Gastrocnemius medialis (tissue), 4 donors: ENCODE data around the gene NKX6-1. TPM values are rescaled to one million over a fixed set of nuclear protein-coding genes. Genes with fewer than 3 reads are reported as not detected.

ENCODE experiments used
- ATAC-seq, 2 donors: fragments of 150-250 bp; one replicate each; pipeline ENCODE4 v1.9.1; 2016
- DNase-seq, 2 donors: peaks; one replicate each; pipeline ENCODE4 v3.0.0-alpha.2; 2019
- H3K27ac ChIP-seq, 4 donors: fragments of 200-600 bp; sonication (generic); 1 replicate in 1 of 4; 2 replicates in 3 of 4; pipeline ENCODE4 v1.5.1; 2016 to 2018; ENCODE audit warnings: mild to moderate bottlenecking in 2 of 4, moderate library complexity in 1 of 4
- H3K27me3 ChIP-seq, 3 donors: fragments of 200-600 bp; sonication (generic) in 2 of 3; 1 replicate in 1 of 3; 2 replicates in 2 of 3; pipeline versions ENCODE4 v1.5.1 to v1.6.0; 2016 to 2019; ENCODE audit warnings: mild to moderate bottlenecking in 1 of 3, moderate library complexity in 1 of 3
- H3K36me3 ChIP-seq, 2 donors: fragments of 200-600 bp; sonication (generic) in 1 of 2; one replicate each; pipeline ENCODE4 v1.5.1; 2017 to 2018
- H3K4me1 ChIP-seq, 2 donors: fragments of 200-600 bp; sonication (generic) in 1 of 2; one replicate each; pipeline ENCODE4 v1.5.1; 2016 to 2017; ENCODE audit warnings: mild to moderate bottlenecking in 2 of 2
- H3K4me3 ChIP-seq, 4 donors: fragments of 200-600 bp; sonication (generic) in 3 of 4; 1 replicate in 1 of 4; 2 replicates in 3 of 4; pipeline ENCODE4 v1.5.1; 2016 to 2019; ENCODE audit warnings: mild to moderate bottlenecking in 2 of 4
- H3K9me3 ChIP-seq, 3 donors: fragments of 200-600 bp; sonication (generic) in 2 of 3; 1 replicate in 1 of 3; 2 replicates in 2 of 3; pipeline ENCODE4 v1.5.1; 2016 to 2019
- POLR2A ChIP-seq, 2 donors: fragments of 450-650 bp; IDR thresholded peaks; one replicate each; pipeline ENCODE4 v1.6.1; 2017; ENCODE audit warnings: antibody characterized with exemption in 2 of 2, mild to moderate bottlenecking in 2 of 2, moderate library complexity in 2 of 2
- in situ Hi-C, 4 donors: fragments of 200-750 bp; cut with MboI; loops; one replicate each; pipeline versions ENCODE4 v1.15.0 to v1.8.0; 2017; ENCODE audit warnings: low sequenced_read_pairs in 4 of 4
- intact Hi-C: fragments of 100-400 bp; cut with DNase I; formaldehyde crosslinking; loops from one replicate; pipeline ENCODE4 v1.15.1; 2023; ENCODE audit warnings: low total_unique reads
- total RNA-seq, 4 donors: library from RNA; depleted of rRNA; stranded (reverse); fragments of >200 nt; gene quantifications; one replicate each; pipeline versions ENCODE4 v1.1.0 to v1.2.3, GENCODE V29; 2016
- TF ChIP-seq, protein P1 (sequence below), 5 experiments: fragments of 450-650 bp in 3 of 5; fragments of 200-600 bp in 2 of 5; sonication (generic) in 2 of 5; IDR thresholded peaks in 4 of 5; conservative IDR thresholded peaks in 1 of 5; 1 replicate in 4 of 5; 2 replicates in 1 of 5; pipeline ENCODE4 v1.5.1; 2016 to 2019; ENCODE audit warnings: antibody characterized with exemption in 5 of 5, mild to moderate bottlenecking in 3 of 5, moderate library complexity in 3 of 5

Gene NKX6-1
- total RNA-seq, 4 donors from 2014 or later: not detected

DNA sequence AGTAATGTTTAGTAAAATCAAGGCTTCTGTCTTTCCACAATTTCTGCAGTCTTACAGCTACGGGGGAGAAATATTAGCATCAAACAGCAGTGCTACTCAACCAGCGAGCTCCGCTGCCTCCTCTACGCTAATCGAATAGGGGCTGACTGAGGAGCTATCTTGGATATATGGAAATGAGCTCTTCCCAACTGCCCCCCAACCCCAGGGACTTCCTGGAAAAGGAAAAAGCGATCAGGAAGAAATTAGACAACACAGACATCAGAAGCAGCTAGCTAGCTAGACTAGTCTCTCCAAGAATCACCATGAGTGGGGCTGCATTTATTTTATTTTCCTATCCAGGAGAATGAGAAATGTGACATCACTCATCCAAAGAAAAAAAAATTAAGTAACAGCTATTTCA, 7.6 kb downstream of the NKX6-1 start:
- ATAC-seq (no peak), DNase-seq (no peak)
- H3K4me3 ChIP-seq: no peak overlapping the region
- peaks cover 86 to 94% (median 93%) of the 10 kb centered on the region in 3 donors for H3K27me3 ChIP-seq
- no peaks in the 10 kb centered on the region for H3K9me3 ChIP-seq
- TF ChIP-seq, protein P1, sequence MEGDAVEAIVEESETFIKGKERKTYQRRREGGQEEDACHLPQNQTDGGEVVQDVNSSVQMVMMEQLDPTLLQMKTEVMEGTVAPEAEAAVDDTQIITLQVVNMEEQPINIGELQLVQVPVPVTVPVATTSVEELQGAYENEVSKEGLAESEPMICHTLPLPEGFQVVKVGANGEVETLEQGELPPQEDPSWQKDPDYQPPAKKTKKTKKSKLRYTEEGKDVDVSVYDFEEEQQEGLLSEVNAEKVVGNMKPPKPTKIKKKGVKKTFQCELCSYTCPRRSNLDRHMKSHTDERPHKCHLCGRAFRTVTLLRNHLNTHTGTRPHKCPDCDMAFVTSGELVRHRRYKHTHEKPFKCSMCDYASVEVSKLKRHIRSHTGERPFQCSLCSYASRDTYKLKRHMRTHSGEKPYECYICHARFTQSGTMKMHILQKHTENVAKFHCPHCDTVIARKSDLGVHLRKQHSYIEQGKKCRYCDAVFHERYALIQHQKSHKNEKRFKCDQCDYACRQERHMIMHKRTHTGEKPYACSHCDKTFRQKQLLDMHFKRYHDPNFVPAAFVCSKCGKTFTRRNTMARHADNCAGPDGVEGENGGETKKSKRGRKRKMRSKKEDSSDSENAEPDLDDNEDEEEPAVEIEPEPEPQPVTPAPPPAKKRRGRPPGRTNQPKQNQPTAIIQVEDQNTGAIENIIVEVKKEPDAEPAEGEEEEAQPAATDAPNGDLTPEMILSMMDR (IDR thresholded peaks at IDR 0.05 in 4 of 5, conservative IDR thresholded peaks at IDR 0.05 in 1 of 5): no peak
- no peak for TF ChIP-seq POLR2A (IDR thresholded peaks at IDR 0.05)
- in situ Hi-C loops (no loop called here), intact Hi-C loops (no loop called here)
- H3K27ac ChIP-seq: no peak overlapping the region
- no peaks in the 10 kb centered on the region for H3K36me3 ChIP-seq
- peaks cover 0 to 3% of the 10 kb centered on the region in 2 donors for H3K4me1 ChIP-seq

DNA sequence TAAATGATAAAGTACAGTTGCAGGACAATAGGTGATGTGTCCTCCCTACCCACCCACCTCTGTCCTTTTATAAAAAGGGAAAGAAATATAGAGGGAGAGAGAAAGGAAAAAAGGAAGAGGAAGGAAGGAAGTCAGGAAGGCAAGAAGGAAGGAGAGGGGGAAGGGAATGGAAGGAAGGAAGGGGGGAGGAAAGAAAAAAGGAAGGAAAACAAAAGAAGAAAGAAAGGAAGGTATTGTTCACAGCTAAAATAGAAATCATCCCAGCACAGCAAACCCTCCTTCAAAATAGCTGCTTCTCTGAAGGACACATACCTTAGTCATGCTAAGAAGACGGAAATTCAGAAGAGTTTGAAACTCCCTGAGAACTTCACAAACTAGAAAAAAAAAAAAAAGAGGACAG, 8.4 kb downstream of the NKX6-1 start:
- no peak for ATAC-seq
- Histone ChIP-seq H3K27me3 (peaks cover 83 to 94% (median 91%) of the 10 kb centered on the region in 3 donors), H3K4me1 (peaks cover 0 to 3% of the 10 kb centered on the region in 2 donors), H3K27ac (no peak overlapping the region), H3K4me3 (no peak overlapping the region), H3K36me3 (no peaks in the 10 kb centered on the region), H3K9me3 (no peaks in the 10 kb centered on the region)
- in situ Hi-C loops: no loop called here
- intact Hi-C loops: no loop called here
- TF ChIP-seq, protein P1 (IDR thresholded peaks at IDR 0.05 in 4 of 5, conservative IDR thresholded peaks at IDR 0.05 in 1 of 5): no peak
- TF ChIP-seq POLR2A (IDR thresholded peaks at IDR 0.05): no peak
- DNase-seq: no peak

DNA sequence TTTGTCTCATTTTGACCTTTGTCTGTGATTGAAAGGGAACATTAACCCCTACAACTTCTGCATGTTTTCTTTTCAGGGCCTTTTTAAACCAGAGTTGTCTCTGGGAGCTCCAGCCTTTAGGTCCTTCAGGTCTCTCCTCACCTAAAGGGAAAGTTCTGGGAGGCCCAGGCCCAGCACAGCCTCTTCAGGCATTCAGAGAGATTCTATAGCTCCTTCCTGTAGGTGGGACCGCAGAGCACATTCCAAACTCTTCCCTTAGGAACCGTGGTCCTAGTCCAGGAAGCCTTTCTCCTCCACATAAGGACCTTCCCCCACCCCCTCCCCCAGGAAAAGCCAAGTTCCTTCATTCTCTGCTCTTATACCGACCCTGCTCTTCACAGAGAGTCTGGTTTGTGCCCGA, 14.9 kb downstream of the NKX6-1 start:
- in situ Hi-C loops: no loop called here
- intact Hi-C loops: no loop called here
- H3K27ac ChIP-seq: no peak overlapping the region
- H3K9me3 ChIP-seq: no peaks in the 10 kb centered on the region
- no peak overlapping the region for H3K4me3 ChIP-seq
- no peak for DNase-seq
- TF ChIP-seq, protein P1 (IDR thresholded peaks at IDR 0.05 in 4 of 5, conservative IDR thresholded peaks at IDR 0.05 in 1 of 5): no peak
- no peak for TF ChIP-seq POLR2A (IDR thresholded peaks at IDR 0.05)
- peaks cover 9% of the 10 kb centered on the region in 2 donors for H3K4me1 ChIP-seq
- H3K27me3 ChIP-seq: peaks cover 78 to 93% (median 84%) of the 10 kb centered on the region in 3 donors
- no peak for ATAC-seq
- H3K36me3 ChIP-seq: no peaks in the 10 kb centered on the region

DNA sequence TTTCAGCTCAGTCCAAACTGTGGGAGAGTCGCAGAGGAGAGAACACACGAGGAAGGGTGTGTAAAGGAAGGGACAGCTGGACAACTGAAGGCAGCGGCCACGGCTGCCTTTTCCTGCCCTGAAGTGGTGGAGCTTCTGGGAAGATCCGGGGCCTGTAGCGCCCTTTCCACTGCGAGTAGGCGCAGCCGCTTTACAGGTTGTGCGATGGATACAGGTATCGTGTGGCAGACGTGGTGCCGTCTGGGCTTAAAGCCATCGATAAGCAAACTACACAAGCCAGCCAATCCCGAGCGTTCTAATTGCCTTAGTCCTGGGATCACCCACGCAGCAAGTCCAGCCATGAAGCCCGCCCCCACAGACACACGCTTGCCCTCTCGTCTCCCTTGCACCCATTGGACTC, 15.4 kb downstream of the NKX6-1 start:
- intact Hi-C loops (no loop called here), in situ Hi-C loops (no loop called here)
- H3K36me3 ChIP-seq: no peaks in the 10 kb centered on the region
- H3K9me3 ChIP-seq: no peaks in the 10 kb centered on the region
- H3K4me3 ChIP-seq: peak overlapping the region in 3 of 4 donors; percentile 38 to 45 (median 39)
- H3K27ac ChIP-seq: no peak overlapping the region
- TF ChIP-seq, protein P1 (IDR thresholded peaks at IDR 0.05 in 4 of 5, conservative IDR thresholded peaks at IDR 0.05 in 1 of 5): no peak
- no peak for TF ChIP-seq POLR2A (IDR thresholded peaks at IDR 0.05)
- DNase-seq (no peak), ATAC-seq (no peak)
- peaks cover 9% of the 10 kb centered on the region in 2 donors for H3K4me1 ChIP-seq
- H3K27me3 ChIP-seq: peaks cover 75 to 89% (median 80%) of the 10 kb centered on the region in 3 donors
